Endothelial cell (in vitro differentiated cells): Measurements from ENCODE around the gene ARHGEF38. TPM values are rescaled to one million over a fixed set of nuclear protein-coding genes. Genes with fewer than 3 reads are reported as not detected.
"Not testable (repeated sequence)": the region's sequence is repeated elsewhere in the genome, so short reads cannot be mapped to it uniquely, and the experiment has no call there.

Experiments used
- DNase-seq: peaks from one replicate; pipeline ENCODE4 v3.0.0; 2021; ENCODE audit warnings: low spot score
- H3K27ac Mint-ChIP-seq: one replicate; pipeline ENCODE4 v1.8.0; 2021; ENCODE audit warnings: mixed read lengths, inconsistent platforms; ENCODE audit not compliant: unreplicated experiment
- H3K27me3 Mint-ChIP-seq: one replicate; pipeline ENCODE4 v1.8.0; 2021; ENCODE audit warnings: mild to moderate bottlenecking, moderate library complexity, mixed read lengths, inconsistent platforms; ENCODE audit not compliant: unreplicated experiment
- H3K36me3 Mint-ChIP-seq: one replicate; pipeline ENCODE4 v1.8.0; 2021; ENCODE audit warnings: mild to moderate bottlenecking, low read depth, mixed read lengths, inconsistent platforms; ENCODE audit not compliant: unreplicated experiment
- H3K4me1 Mint-ChIP-seq: one replicate; pipeline ENCODE4 v1.8.0; 2021; ENCODE audit warnings: mild to moderate bottlenecking, mixed read lengths, inconsistent platforms; ENCODE audit not compliant: unreplicated experiment
- H3K4me3 Mint-ChIP-seq: one replicate; pipeline ENCODE4 v1.8.0; 2021; ENCODE audit warnings: mild to moderate bottlenecking, mixed read lengths, inconsistent platforms; ENCODE audit not compliant: unreplicated experiment
- H3K9me3 Mint-ChIP-seq: one replicate; pipeline ENCODE4 v1.8.0; 2021; ENCODE audit warnings: mixed read lengths, inconsistent platforms; ENCODE audit not compliant: unreplicated experiment
- CTCF ChIP-seq: fragments of 200-600 bp; sonication (generic); IDR thresholded peaks from one replicate; pipeline ENCODE4 v1.5.0; 2021; ENCODE audit warnings: antibody characterized with exemption; ENCODE audit not compliant: unreplicated experiment
- total RNA-seq: library from RNA; stranded (reverse); fragmentation: NEBNext Ultra II Directional; extraction: Animal tissue kit (Norgen Biotek cat#: 25700); gene quantifications from one replicate; pipeline ENCODE4 v1.2.1, GENCODE V29; 2021; ENCODE audit not compliant: unreplicated experiment

The ARHGEF38 gene
- total RNA-seq, 1 donor from 2014 or later: not detected

- H3K36me3 Mint-ChIP-seq: no peaks in the 10 kb centered on the region
- H3K27ac Mint-ChIP-seq: no peak overlapping the region
- peaks cover 5% of the 10 kb centered on the region for H3K4me1 Mint-ChIP-seq
- no peak overlapping the region for H3K4me3 Mint-ChIP-seq
- TF ChIP-seq CTCF: no peak
- no peaks in the 10 kb centered on the region for H3K27me3 Mint-ChIP-seq
- H3K9me3 Mint-ChIP-seq: no peaks in the 10 kb centered on the region
- no peak for DNase-seq
Observed at GRCh38 chr4:105601406-105601805, 49.0 kb downstream of the ARHGEF38 start.

GRCh38 chr4:105603158-105603557, 50.7 kb downstream of the ARHGEF38 start:
- Mint-ChIP-seq H3K4me1 (no peaks in the 10 kb centered on the region), H3K4me3 (no peak overlapping the region), H3K27me3 (no peaks in the 10 kb centered on the region), H3K27ac (no peak overlapping the region), H3K36me3 (no peaks in the 10 kb centered on the region), H3K9me3 (no peaks in the 10 kb centered on the region)
- no peak for TF ChIP-seq CTCF
- no peak for DNase-seq

- Mint-ChIP-seq H3K36me3 (no peaks in the 10 kb centered on the region), H3K9me3 (no peaks in the 10 kb centered on the region), H3K4me3 (no peak overlapping the region), H3K4me1 (no peaks in the 10 kb centered on the region), H3K27me3 (no peaks in the 10 kb centered on the region), H3K27ac (no peak overlapping the region)
- TF ChIP-seq CTCF: no peak
- DNase-seq: no peak
Observed at GRCh38 chr4:105605493-105605892, 53.1 kb downstream of the ARHGEF38 start.

- H3K4me1 Mint-ChIP-seq: no peaks in the 10 kb centered on the region
- H3K4me3 Mint-ChIP-seq: no peak overlapping the region
- no peak for DNase-seq
- H3K36me3 Mint-ChIP-seq: no peaks in the 10 kb centered on the region
- H3K27ac Mint-ChIP-seq: no peak overlapping the region
- H3K27me3 Mint-ChIP-seq: no peaks in the 10 kb centered on the region
- H3K9me3 Mint-ChIP-seq: no peaks in the 10 kb centered on the region
- TF ChIP-seq CTCF: no peak
Observed at GRCh38 chr4:105607876-105608275, 55.5 kb downstream of the ARHGEF38 start.

GRCh38 chr4:105609819-105610218, 57.4 kb downstream of the ARHGEF38 start:
- not testable (repeated sequence) for H3K36me3 Mint-ChIP-seq, H3K4me1 Mint-ChIP-seq, H3K27me3 Mint-ChIP-seq, H3K4me3 Mint-ChIP-seq, DNase-seq, H3K9me3 Mint-ChIP-seq, H3K27ac Mint-ChIP-seq

- no peak overlapping the region for H3K27ac Mint-ChIP-seq
- H3K36me3 Mint-ChIP-seq: no peaks in the 10 kb centered on the region
- no peaks in the 10 kb centered on the region for H3K9me3 Mint-ChIP-seq
- no peak overlapping the region for H3K4me3 Mint-ChIP-seq
- no peak for TF ChIP-seq CTCF
- H3K27me3 Mint-ChIP-seq: no peaks in the 10 kb centered on the region
- H3K4me1 Mint-ChIP-seq: no peaks in the 10 kb centered on the region
- DNase-seq: no peak
Observed at GRCh38 chr4:105613306-105613705, 60.9 kb downstream of the ARHGEF38 start.
